Fibroblast of lung (primary cell): ENCODE results near the gene ADGRV1.

Experiments used
- CTCF ChIP-seq, 2 donors: IDR thresholded peaks in 1 of 2; conservative IDR thresholded peaks in 1 of 2; 1 replicate in 1 of 2; 2 replicates in 1 of 2; pipeline ENCODE4 v1.5.1; 2011 to 2012; ENCODE audit warnings: low read length in 2 of 2, control low read depth in 1 of 2, inconsistent platforms in 1 of 2, low read depth in 1 of 2, mild to moderate bottlenecking in 1 of 2
- EZH2 ChIP-seq: IDR thresholded peaks from 2 replicates; pipeline ENCODE4 v1.5.1; 2012; ENCODE audit warnings: low read length, control low read depth, mild to moderate bottlenecking; ENCODE audit errors: missing control alignments

GRCh38 chr5:91206103-91206502 is 647.5 kb downstream of the ADGRV1 start:
- TF ChIP-seq CTCF (conservative IDR thresholded peaks at IDR 0.05 in 1 of 2, IDR thresholded peaks at IDR 0.05 in 1 of 2; ENCODE audit: low read depth in 1 of 2, low read length in 2 of 2) (no peak), EZH2 (no peak)
